GM18519 (cell line): ENCODE measurements around the gene DMD.

Source experiments
- ATAC-seq: cut with Tn5 transposase; IDR thresholded peaks from one replicate; pipeline ENCODE4 v1.9.1; 2021; ENCODE audit warnings: mild to moderate bottlenecking, moderate library complexity; ENCODE audit not compliant: unreplicated experiment, low FRiP score

Gene DMD

DNA sequence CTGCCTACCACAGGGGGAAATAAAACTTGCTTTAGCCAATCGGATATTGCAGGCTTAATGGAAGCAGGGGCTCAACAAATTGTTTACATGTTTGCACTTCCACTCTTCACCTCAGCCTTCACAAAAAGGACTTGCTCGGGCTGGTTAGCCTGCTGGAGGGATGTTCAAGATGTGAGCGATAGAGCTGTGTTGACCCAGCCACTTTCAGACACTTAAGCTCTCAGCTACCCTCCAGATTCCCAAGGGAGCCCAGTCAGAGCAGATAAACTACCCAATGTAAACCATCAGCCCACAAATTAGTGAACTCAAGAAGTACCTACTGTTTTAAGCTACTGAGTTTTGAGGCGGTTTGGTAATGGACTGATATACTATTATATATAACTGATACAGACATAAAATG lies 1631.1 kb downstream of the DMD start:
- ATAC-seq = no peak

DNA sequence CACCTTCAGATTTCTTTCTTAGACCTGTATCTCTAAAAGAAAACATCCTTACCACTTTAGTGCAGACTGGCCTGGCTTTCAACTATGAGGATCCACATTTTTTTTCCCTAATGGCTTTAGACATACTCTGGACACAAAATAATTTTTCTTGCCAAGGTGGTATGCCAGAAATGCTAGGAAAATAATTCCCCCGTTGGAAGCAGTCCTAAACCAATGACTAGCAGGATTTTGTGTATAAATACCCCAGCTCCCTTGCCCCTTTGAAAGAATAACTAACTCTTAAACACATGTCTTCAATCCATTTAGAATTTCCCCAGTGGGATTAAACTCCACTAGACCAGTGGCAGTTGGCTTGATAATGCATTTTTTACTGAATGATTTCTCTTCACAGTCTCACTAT lies 1639.0 kb downstream of the DMD start:
- no peak for ATAC-seq

DNA sequence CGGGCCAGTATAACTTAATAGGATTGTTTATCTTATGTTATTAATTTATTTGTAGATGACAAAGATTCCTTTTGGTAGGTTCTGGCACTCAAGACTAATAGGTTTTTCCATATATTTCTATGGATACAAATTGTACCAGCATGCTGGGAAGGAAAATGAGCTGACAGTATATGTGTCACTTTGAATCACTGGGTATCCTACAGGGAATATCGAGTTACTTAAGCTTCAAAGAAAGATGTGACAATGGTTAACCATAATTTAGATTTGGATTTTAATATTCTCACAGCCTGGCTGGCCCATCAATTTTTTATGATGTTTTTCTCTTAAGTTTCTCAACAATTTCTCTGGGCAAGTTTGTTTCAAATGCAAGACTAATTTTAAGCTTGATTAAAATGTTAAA lies 1640.7 kb downstream of the DMD start:
- no peak for ATAC-seq

DNA sequence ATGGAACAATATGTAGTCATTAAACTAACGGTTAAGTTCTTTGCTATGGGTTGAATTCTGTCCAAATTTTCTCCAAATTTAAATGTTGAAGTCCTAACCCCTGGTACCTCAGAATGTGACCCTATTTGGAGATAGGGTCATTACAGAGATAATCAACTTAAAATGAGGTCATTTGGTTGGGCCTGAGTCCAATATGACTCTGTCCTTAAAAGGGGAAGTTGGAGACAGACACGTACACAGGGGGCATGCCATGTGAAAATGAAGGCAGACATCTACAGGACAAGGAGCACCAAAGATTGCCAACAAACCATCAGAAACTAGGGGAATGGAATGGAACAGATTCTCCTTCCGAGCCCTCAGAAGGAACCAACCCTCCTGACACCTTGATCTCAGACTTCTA lies 1647.6 kb downstream of the DMD start:
- no peak for ATAC-seq

DNA sequence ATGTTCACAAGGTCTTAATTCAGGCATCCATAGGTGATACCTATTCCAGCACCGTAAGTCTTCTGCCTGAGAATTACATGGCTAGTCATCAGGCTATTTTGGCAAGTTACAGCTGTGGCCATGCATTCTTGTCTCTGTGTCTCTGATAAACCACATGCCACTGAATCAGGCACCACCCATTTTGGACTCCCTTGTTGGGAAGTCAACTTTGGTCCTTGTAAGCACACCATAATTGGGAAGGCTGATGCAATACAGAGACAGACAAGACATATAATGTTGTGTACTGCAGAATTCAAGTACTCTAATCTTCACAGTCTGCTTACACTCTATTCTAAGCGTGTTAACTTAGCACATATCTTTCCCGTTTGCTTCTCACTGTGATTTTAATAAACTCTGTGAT lies 1655.8 kb downstream of the DMD start:
- ATAC-seq = no peak

DNA sequence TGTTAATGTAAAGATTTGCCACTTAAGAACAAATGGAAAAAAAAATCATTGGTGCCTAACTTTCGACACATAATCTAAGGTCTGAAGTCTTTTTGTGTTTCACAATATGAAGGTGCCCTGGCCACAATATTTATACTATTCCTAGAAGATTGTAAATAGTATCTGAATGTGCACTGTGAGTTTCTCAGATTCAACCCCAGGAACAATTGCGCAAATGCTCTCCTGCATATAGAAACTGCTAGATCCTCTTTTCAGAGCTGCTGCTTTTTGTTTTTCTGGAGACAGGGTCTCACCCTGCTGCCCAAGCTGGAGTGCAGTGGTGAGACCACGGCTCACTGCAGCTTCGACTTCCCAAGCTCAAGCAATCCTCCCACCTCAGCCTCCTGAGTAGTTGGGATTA lies 1659.4 kb downstream of the DMD start:
- no peak for ATAC-seq

DNA sequence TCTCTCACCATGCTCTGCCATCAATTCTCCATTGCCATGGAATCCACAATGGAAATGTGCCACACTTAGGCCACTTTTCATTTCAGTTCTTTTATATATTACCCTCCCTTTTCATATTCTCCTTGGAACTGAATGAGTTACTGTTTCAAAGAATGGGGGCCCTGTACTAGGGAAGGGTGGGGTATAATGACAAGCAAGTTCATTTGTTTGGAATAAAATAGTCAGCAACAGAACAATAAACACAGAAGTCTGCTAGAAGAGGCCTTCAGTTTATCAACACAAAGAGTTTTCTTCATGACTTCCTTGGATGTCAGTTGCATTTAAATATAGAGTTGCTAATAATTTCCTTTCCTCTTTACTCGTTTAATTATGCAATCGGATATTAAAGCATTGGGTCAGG lies 1661.2 kb downstream of the DMD start:
- ATAC-seq = no peak

DNA sequence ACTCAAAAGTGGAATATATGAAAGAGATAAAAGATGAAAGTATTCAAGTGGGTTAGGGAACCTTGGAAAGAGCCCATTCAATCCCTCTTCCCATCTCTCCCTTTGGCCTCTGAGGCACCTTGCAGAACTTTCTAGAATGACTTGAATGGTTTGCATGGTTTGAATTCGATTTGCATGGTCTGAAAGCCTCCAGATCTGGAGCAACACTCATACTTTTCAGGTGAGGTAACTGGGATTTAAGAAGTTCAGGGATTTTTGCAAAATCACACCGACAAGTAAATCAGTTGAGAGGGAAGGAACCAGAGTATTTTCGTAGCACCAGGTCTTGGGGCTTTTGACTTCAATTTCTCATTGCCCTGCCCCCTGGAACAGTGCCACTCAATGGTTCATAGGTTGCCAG lies 1663.5 kb downstream of the DMD start:
- no peak for ATAC-seq

DNA sequence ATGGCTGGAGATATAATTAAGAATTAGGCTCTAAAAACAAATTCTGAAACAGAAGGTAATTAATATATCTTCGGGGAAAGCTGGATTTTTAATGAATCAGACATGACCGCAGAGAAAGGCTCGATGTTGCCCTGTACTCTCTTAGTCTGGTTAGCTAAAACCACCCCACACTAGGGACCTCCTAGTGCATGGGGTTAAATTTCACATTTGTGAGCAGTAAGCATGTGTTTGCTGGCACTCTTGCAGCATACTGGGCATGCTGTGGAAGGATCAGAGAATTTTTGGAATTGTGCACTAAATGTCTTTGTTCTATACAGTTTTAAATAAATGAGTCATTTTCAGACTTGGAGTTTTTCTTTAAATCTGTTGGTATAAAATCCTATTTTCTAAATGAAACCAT lies 1663.9 kb downstream of the DMD start:
- no peak for ATAC-seq

DNA sequence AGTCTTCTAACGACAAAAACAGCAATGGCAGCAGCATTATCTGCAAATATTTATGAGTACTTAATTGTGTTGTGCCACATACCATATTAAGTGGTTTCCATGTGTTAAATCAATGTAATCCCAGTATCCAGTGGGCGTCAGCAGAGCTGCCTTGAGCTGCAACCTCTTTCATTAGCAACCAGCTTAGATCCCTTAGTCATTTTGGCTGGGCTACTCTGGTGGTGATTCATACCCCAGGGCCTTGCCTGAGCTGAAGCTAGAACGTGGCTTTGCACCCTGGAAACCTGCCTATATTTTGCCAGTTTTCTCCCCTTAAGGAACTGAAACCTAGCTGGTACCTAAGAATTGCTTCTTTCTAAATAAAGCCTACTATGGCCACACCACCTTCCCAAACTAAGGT lies 1665.2 kb downstream of the DMD start:
- ATAC-seq = no peak

DNA sequence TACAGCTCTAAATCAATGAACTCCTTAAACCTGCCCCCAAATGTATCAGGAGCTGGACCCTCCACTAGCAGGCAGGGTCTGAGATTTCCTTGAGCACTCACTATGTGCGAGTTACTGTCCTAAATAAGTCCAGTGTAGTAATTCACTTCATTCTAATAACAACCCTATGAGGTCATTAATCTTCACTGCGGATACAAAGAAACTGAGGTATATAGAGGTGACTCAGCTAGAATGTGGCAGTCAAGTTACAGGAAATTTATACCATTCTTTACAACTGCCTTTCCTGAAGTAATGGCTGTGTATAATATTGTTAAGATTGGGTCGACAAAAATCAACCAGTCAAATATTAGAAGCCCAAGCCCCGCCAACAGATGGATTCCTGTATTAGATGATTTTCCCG lies 1665.6 kb downstream of the DMD start:
- no peak for ATAC-seq

DNA sequence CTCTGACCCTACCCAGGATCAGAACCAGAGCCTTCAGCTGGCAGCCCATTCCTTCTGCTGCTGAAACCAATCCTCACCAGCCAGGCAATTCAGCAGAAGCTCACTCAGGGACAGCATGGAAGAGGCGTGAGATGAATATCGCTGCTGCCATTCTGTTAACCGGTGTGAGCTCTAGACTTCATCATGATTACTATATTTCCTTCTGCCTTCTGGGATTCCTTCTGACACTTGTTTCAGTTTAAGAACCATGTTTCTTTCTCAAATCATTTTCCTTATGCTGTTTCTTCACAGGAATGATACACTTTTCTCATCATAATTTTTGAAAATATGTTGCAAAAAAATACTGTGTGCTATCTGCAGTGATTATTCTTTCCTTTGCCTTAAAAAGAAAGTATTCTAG lies 1666.2 kb downstream of the DMD start:
- no peak for ATAC-seq

DNA sequence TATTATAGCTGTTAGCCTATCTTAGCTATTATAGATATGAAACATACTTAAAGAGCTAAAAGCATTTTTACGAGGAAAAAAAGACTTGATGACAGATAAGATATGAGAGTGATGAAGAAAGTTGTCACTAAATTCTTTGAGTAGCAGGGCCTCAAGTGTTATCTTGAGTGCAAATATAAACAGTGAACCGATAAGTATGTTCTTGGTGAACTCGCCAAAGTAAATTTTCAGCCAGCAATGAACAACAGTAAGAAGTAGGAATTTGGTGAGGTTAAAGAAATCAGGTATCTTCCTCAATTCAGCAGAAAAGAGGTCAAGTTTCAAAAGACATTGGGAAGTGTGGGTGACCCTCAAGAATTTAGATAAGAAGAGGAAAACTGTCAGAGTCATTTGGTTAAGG lies 1667.7 kb downstream of the DMD start:
- ATAC-seq = no peak

DNA sequence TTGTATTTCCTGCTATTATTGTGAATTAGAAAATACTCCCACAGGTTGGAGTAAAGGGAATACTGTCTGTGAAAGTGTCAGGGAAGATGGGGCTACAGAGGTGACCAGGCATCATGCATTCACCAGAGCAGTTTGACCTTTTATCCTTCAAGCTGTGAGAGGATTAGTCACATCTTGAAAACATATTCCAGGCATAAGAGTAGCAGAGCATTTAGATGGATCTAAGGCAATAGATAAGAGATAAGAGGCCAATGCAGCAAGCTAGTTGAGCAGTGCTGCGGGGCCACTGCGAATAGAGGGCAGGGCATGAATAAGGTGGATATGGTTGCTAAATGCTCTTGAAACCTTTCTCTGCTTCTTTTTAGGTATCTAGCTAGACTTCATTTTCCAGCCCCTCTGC lies 1668.8 kb downstream of the DMD start:
- no peak for ATAC-seq

DNA sequence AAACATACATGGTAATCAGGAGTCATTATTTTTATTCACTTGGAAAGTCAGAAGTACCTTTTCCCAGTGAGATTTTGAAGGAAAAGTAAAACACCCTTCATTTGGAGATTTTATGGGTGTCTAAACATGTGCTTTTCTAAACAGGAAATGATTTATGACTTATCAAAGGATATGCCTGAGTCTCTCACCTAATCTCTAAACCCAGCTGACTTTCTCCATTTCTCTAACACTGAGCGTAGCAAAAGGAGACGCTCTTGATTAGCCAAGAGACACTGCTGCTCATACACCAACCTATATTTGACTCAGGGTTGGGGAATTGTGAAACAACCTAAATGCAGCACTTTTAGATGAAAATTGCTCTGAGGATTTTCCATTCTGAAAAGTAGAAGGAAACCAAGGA lies 1671.0 kb downstream of the DMD start:
- no peak for ATAC-seq

DNA sequence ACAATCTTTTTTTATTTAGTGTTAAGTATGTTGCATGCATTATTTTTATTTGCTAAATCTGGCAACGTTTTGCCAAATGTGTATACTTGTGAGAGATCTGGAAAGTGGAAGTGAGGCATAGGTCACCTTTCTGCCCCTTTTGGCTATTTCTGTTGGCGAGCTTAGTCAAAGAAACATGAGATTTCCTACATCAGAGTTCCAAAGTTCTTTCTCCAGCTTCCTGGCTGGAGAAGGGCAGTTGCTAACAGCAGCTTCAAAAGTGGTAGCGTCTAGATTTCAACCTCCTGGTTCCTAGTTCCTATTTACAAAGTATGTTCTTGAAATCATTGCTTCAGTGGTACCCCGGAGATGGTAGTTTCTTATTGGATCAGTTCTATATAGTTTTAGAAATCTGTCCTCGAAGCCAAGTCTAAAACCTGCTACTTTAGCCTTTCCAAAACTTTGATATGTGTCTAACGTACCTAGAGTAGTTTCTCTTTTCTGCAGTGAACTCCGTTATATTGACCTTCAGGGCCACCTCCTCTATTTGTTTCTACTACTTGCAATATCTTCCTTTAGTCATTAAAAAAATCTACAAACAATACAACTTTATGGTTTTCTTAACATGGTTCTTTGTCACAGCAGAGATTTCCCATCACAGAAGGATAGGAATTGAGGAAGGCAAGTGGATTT lies 1683.8 kb downstream of the DMD start:
- ATAC-seq = no peak

DNA sequence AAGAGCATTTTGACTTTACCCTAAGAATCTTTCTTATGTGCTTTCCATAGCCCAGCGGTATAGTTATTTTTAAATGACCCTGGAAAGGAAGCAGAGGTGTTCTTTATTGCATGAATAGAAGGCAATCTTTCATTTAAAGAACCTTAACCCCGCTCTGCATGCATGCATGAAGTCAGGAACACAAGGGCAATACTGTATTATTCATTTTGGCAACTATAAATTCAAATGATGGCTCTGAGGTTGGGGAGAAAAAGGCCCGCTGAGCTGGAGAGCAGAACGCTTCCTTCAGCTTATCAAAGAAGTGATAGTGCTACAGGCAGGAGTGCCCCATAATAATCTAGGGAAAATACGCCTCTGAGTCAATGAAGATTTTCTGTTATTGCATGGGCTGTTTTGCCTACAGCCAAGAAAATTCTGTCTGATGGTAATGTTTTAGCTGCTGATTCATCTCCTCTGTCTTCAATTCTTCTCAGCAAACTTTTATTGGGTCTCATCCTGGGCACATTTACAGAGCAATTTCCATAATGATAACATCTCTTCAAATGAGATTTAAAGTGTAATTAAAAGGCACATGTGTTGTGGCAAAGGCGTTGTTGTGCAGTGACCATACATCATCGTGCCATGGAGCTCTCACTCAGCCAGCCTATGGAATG lies 1687.3 kb downstream of the DMD start:
- ATAC-seq = no peak

DNA sequence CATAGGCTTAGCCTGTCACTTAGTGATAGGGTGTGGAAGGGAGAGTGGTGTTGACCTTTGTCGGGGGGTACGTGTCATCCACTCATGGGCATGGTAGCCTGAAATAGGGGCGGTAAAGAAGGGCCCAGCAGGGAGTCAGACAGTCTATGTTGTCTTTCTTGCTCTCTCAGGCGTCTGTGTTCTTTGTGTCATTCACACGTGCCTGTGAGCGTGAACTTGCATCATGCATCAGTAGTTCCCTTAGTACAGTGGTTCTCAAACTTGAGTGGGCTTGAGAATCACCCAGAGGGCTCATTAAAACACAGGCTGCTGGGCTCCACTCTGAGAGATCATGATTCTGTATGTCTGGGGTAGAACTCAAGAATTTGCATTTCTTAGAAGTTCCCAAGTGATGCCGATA lies 1688.6 kb downstream of the DMD start:
- ATAC-seq = no peak

DNA sequence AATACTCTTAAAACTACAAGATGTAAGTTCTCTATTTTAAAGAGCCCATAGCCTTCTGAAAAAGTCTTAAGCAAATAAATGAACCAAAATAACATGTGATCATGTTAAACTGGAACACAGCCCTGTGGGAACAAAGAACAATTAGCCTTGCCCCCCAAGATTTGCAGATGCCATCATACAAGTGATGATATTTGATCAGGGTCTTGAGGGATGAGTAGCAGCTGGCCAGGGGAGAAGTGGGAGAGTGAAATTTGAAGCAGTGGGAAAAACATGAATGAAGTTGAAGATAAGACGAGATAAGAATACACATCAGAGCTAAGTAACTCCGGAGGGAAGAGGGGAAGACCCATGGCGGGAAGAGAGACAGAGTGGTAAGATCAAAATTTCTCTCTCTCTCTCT lies 1689.4 kb downstream of the DMD start:
- no peak for ATAC-seq

DNA sequence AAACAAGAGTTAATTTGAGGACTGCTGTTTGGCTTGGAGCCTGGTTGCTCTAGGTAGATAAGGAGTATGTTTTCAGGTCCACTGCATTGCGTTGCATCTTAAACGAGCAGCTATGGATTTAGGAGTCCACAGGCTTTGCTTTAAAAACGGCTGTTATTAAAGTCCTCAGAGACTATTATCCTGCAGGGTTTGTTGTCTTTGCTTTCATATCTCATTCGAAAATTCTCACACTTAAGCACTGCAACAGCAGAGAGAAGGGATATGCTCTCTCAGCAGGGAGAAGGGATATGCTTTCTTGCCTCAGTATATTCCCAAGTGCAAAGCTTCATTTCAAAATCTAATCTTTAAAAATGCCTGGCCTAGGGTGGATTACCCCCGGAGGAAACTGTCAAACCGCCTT lies 1694.8 kb downstream of the DMD start:
- ATAC-seq = no peak

DNA sequence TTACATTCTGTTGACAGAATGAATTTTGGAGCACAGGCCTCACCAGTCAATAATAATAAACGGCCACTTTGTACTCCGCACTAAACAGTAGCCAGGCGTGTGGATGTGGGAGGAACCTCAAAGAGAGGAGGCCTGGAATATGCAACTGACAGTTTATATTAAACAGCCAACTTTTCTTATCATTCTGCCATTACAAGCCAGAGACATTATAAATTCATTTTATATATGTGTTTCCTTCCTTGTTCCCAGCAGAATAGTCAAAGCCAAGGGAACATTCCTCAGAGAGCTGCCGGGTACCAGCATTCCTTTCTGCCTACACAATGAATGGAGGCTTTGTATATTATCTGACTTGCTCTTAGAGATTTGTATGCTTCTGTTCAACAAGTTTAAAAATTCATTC lies 1703.0 kb downstream of the DMD start:
- ATAC-seq = no peak

DNA sequence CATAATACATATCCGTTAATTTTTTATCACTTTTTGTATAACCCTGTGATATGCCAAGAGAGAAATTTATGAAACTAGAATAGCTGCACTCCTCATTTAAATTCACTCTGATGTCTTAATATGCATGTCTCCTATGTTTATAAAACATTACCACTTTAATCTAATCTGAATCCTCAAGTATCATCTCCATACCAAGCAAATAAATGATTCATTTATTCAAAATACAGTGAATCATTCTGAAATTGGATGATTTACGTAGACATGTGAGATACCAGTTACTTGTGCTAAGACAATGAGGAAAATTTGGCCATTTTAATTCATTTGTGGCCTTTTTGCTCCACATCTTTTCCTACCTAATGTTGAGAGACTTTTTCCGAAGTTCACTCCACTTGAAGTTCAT lies 1704.4 kb downstream of the DMD start:
- no peak for ATAC-seq

DNA sequence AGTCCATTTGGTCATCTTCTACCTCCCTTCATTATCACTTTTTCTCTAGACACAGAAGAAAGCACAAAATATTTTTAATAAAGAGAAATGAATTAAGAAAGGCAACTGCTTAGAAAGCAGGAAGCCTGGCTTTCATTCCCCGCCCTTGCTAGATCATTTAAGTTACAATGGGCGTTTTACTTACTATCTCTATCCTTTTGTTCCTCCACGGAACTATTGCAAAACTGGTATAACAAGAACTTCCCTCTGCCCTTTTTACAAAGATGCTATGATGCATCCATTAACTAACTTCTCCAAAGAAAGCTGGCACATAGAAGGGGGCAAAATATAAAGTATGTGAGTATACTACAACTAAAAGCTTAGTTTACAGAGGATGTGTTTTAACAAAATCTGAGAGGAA lies 1705.0 kb downstream of the DMD start:
- no peak for ATAC-seq
